ENCODE data around the gene KRTAP5-11.
"Not testable (repeated sequence)": the region's sequence is repeated elsewhere in the genome, so short reads cannot be mapped to it uniquely, and the experiment has no call there.

Gene KRTAP5-11

DNA sequence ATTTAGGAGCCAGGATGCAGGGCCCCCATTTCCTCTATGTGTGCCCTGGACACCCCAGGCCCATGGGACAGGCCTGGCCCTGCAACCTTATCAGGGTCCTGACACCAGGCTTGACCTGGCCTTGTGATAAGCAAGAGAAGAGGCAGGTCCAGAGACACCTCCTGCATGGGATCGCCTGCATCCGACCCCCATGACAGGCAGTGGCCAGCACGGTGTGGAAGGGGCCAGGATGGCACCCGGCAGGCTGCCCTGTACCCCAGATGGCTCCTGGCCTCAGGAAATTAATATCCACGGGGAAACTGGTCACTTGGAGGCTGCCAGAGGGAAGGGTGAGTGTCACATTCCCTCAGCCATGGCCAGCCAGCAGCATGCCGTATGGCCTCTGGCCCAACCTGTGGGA, 27.7 kb downstream of the KRTAP5-11 start:
- DNase-seq, result no peak

DNA sequence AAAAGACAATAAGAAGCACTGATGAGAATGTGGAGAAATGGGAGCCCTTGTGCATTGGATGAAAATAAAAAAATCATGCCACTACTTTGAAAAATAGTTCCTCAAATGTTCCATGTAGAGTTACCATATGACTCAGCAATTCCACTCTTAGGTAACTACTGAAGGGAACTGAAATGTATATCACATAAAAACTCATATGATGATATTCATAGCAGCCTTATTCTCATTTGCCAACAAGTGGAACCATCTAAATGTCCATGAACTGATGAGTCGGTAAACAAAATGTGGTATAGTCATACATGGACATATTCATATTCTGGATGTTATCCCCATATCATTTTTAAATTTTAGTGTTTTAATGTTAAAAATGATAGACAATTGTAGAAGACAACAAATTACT, 31.0 kb downstream of the KRTAP5-11 start:
- DNase-seq, result no peak

DNA sequence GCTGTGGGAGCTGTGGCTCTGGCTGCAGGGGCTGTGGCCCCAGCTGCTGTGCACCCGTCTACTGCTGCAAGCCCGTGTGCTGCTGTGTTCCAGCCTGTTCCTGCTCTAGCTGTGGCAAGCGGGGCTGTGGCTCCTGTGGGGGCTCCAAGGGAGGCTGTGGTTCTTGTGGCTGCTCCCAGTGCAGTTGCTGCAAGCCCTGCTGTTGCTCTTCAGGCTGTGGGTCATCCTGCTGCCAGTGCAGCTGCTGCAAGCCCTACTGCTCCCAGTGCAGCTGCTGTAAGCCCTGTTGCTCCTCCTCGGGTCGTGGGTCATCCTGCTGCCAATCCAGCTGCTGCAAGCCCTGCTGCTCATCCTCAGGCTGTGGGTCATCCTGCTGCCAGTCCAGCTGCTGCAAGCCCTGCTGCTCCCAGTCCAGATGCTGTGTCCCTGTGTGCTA, 33.9 kb downstream of the KRTAP5-11 start:
- no peak for DNase-seq

DNA sequence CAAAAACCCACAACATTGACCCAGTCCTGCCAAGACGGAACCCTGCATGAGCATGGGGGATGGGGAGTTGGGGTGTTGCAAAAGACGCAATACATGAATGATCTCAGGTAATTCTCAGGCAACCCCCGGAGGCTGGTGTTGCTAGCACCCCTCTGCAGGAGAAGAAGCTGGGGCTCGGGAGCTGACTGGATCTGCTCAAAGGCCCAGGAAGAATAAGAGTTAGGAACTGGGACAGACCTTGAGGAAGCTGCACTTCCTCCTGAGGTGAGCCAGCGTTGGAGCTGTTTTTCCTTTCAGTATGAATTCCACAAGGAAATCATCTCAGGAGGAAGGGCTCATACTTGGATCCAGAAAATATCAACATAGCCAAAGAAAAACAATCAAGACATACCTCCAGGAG, 34.6 kb downstream of the KRTAP5-11 start, which contains the start of gene KRTAP5-9:
KRTAP5-9 (plus strand) TSS at position 301 of the 400 bp plus-strand sequence. CDS start 238 bp downstream, outside the sequence.
- DNase-seq, result no peak

DNA sequence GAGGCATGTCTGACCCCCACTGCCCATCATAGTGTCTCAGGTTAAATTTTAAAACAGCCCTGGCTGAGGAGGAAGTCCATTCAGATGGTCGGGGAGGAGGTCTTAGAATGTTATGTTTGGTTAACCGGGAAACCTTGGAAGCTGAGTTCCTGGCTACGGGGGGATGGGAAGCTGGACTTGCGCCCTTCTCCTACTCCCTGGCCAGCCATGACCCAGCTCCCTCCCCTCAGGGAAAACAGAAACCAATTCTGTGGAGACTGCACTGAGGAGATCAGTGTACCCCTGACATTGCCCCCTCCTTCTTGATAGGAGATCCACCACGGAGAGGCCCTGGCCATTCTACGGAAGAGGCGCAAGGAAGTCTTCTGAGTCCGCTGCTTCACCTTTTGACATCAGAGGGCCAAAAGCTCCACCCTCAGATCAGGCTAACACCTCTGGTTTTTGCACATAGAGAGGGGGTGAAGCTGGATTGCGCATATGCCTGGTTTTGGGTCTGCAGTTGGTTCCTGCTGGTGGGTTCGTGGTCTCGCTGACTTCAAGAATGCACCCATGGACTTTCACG, 37.2 kb downstream of the KRTAP5-11 start:
- DNase-seq, result no peak

DNA sequence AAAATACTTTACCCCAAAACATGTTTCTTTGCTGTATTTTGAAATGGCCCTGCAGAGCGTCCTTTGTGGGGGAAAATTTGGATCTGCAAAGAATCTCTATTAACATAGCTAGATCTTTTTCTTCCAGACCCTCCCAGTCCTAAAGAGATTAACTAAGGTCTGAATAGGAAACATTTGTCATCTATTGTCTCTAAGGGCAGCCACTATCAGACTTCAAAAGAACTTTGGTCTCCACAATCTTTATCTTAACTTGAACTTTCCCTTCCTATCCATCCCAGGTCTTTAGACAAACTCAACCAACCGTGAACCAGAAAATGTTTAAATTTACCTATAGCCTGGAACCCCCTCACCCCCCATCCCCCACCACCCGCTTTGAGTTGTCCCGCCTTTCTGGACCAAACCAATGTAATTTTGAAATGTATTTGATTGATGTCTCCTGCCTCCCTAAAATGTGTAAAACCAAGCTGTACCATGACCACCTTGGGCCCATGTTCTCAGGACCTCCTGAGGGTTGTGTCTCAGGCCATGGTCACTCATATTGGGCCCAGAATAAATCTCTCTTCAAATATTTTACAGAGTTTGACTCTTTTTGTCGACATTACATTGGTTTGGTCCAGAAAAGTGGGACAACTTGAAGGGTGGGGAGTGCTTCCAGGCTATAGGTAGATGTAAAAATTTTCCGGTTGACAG, 38.0 kb downstream of the KRTAP5-11 start:
- no peak for DNase-seq

DNA sequence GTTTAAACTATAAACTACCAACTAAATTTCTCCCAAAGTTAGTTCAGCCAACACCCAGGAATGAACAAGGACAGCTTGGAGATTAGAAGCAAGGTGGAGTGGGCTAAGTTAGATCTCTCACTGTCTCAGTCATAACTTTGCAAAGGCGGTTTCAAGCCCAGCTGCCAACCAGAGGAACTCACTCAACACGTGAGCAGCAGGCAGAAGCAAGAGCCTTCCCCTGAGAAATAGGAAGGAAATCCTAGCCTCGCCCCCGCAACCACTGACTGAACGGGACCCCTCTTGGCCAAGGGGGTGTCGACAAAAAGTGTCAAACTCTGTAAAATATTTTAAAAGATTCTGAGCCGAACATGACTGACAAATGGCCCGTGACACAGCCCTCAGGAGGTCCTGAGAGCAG, 38.8 kb downstream of the KRTAP5-11 start:
- no peak for DNase-seq

DNA sequence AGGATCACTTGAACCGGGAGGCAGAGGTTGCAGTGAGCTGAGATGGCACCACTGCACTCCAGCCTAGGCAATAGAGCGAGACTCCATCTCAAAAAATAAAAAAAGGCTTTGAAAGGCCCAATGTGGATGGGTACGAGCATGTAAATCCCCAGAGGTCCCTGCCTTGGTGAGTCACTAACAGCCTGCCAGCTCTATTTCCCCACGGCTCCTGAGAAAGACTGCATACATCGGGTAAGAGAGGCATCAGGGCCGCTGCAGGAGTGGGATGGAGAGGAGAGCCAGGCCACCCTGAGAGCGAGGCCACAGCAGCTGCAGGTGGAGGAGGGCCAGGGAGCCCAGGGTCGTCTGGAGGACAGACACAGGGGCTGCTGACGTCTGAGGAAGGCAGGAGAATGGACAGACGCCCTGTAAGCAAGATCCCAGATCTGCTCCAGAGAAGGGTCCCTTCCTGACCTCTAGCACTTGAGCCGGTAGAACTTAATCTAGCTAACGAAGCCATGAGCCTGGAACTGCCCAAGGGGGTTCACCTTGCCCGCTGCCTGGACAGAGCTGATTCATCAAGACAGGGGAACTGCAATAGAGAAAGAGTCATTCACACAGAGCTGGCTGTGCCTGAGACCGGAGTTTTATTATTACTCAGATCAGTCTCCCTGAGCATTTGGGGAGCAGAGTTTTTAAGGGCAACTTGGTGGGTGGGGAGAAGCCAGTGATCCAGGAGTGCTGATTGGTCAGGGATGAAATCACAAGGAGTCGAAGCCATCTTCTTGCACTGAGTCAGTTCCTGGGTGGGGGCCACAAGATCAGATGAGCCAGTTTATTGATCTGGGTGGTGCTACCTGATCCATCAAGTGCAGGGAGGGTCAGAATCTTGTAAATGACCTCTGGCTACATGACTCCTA, 39.5 kb downstream of the KRTAP5-11 start:
- DNase-seq, result no peak

DNA sequence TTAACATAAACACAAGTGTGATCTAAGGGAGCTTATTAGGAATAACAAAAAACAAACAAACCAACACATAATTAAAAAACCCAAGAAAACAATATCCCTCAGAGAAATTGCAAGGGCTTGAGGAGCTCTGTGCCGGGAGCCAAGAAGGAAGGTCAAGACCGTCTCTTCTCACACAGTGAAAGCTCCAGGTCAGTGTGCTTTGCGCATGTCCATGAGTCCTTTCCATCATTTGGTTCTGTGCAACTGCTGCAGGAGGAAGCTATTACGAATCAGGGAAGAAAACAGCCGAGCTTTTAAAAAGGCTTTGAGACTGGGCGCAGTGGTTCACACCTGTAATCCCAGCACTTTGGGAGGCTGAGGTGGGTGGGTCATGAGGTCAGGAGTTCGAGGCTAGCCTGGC, 40.3 kb downstream of the KRTAP5-11 start:
- DNase-seq, result no peak

DNA sequence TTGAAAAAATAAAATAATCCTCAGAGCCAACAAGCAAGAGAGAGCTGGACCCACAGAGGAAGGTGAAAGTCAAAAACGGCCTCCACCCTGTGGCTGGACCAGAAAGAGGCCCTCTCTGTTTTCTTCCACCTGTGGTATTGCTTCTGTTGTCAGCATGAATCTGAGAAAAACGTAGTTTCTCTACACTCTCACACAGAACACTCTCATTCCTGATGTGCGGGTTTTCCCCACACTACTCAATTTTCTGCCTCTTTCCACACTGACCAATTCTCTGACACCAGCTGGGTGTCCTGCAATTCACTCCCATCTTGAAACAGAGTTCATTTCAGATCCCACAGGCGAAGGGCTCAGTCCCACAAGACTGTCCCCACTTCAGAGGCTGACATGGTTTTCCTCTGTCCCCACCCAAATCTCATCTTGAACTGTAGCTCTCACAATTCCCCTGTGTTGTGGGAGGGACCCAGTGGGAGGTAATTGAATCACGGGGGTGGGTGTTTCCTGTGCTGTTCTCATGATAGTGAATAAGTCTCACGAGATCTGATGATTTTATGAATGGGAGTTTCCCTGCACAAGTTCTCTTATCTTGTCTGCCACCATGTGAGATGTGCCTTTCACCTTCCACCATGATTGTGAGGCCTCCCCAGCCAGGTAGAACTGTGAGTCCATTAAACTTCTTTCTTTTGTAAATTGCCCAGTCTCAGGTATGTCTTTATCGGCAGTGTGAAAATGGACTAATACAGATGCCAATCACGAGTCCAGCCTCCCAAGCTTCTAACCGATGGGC, 42.0 kb downstream of the KRTAP5-11 start:
- not testable (repeated sequence) for DNase-seq

DNA sequence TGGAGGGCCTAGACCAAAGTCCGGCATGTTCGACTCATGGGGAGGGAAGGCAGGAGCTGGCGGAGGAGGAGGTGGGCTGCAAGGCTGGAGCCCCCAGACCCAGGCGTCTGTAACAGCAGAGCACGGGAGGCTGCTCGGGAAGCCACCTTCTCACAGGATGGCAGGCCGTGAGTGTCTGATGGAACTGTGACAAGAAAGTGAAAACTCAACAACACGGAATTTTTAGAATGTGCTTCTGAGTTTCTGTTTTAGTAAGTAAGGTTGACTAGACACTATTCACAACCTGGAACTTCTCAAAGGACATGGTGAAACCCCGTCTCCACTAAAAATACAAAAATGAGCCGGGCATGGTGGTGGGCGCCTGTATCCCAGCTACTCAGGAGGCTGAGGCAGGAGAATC, 42.7 kb downstream of the KRTAP5-11 start:
- not testable (repeated sequence) for DNase-seq

DNA sequence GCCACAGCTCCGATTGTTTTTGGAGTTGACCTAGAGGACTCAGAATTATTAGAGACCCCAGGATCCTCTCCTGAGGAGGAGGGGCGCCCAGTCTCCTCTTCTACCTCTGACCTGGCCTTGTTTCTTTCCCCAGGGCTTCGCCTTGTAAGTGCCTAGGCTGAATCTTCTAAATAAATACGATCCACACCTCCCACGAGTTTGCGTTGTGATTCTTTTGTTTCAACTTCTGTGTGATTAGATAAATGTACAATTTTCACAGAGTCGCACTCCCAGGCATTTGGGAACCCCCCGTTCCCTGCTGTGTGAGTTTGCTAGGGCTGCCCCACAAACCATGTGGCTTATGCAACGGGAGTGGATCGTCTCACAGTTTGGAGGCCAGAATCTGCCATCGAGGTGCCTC, 43.7 kb downstream of the KRTAP5-11 start:
- DNase-seq, result no peak

DNA sequence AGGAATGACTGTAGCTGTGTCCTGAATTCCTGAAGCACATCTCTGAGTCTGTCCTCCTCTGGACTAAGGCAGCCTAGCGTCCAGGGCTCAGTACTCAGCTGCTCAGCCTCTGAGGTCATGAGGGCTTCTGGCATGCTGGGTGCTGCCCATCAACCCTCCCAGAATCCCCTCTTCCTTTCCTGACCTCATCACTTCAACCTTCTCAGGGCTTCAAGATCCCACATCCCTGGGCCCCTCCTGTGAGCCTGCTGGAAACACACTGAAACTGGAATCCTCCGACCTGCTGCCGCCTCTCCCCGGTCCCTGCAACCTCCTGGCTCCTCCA, 44.0 kb downstream of the KRTAP5-11 start:
- no peak for DNase-seq

DNA sequence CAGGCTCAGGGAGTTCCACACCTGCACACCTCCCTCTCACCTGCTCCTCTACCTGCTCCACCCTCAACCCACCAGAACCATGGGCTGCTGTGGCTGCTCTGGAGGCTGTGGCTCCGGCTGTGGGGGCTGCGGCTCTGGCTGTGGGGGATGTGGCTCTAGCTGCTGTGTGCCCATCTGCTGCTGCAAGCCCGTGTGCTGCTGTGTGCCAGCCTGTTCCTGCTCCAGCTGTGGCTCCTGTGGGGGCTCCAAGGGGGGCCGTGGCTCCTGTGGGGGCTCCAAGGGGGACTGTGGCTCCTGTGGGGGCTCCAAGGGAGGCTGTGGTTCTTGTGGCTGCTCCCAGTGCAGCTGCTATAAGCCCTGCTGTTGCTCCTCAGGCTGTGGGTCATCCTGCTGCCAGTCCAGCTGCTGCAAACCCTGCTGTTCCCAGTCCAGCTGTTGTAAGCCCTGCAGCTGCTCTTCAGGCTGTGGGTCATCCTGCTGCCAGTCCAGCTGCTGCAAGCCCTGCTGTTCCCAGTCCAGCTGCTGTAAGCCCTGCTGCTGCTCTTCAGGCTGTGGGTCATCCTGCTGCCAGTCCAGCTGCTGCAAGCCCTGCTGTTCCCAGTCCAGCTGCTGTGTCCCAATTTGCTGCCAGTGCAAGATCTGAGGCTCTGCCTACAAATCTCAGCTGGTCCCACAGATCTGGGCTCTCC, 44.6 kb downstream of the KRTAP5-11 start, which contains the start of gene KRTAP5-8:
KRTAP5-8 (plus strand) TSS at position 49 of the 689 bp plus-strand sequence; CDS start at position 80, 31 bp downstream.
- not testable (repeated sequence) for DNase-seq

DNA sequence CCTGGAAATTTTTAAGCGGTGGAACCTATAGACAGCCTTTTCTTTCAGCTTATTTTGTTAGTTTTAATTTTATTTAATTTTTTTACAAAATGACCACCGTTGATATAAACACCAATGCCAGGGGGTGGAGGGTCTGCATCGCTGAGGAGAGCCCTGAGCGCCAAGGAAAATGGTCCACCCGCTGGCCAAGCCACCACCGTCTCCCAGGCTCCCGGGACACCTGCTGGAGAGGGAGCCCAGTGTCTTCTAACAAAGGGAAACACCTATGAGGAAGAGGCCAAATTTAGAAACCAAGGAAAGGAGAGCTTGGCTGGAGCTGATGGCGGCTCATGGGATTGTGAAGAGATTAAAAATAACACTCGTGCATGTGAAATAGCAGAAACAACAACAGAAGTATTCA, 45.1 kb downstream of the KRTAP5-11 start:
- no peak for DNase-seq

DNA sequence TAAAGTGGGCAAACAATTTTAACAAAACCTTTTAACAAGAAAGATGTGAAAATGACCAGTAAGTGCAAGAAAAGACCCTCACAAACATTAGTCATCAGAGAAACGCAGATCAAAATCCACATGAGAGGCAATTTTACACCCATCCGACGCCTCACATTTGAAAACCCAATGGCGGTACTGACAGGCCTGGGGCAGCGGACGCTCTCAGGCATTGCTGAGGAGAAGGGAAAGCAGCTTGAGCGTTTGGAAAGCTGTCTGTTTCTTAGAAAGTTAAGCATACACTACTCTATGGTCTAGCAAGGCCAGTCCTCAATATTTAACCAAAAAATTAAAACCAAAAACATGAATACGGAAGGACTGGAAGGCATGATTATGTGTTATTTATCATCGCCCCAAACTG, 46.9 kb downstream of the KRTAP5-11 start:
- no peak for DNase-seq

DNA sequence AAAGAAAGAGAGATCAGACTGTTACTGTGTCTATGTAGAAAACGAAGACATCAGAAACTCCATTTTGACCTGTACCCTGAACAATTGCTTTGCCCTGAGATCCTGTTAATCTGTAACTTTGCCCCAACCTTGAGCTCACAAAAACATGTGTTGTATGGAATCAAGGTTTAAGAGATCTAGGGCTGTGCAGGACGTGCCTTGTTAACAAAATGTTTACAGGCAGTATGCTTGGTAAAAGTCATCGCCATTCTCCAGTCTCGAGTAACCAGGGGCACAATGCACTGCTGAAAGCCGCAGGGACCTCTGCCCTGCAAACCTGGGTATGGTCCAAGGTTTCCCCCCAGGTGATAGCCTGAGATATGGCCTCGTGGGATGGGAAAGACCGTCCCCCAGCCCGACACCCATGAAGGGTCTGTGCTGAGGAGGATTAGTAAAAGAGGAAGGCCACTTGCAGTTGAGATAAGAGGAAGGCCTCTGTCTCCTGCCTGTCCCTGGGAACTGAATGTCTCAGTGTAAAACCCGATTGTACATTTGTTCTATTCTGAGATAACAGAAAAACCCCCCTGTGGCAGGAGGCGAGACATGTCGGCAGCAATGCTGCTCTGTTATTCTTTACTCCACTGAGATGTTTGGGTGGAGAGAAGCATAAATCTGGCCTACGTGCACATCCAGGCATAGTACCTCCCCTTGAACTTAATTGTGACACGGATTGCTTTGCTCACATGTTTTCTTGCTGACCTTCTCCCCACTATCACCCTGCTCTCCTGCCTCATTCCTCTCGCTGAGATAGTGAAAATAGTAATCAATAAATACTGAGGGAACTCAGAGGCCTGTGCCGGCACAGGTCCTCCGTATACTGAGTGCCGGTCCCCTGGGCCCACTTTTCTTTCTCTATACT, 47.7 kb downstream of the KRTAP5-11 start:
- DNase-seq, result not testable (repeated sequence)

DNA sequence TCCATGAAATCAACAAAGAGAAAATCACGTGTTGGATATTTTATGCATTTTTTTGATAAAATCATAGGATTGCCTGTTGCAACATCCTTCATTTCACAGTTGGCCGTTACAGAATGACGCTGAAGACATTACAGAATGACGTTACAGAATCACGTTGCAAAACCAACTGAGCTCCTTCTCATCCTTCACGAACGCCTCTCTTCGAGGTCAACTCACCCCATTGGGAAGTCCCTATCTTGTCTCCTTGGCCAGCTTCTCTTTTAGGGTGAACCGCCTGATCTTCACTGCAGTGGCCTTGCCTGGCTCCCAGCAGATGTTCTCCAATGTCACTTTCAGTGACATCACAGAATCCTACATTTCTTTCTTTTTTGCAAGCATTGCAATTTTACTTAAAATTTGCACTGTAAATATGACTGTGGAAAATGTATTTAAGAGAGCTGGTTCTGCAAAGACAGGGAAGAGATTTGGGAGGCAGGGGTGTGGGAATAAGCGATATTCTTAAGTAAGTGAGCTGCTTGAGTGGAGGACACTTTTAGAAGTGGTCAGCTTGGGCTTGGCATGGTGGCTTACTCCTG, 50.6 kb downstream of the KRTAP5-11 start:
- DNase-seq, result no peak

Data from CD4-positive, alpha-beta T cell treated with Interleukin-6 for 4 hours (primary cell).